Measurements from ENCODE around the gene MACROD2.
A peak's percentile ranks its signal among the peaks of the same experiment; 100 is the strongest.

MACROD2 gene

GRCh38 chr20:15812696-15813095 lies 1817.4 kb downstream of the MACROD2 start:
- no peak for DNase-seq

GRCh38 chr20:15814360-15814759 lies 1819.0 kb downstream of the MACROD2 start:
- peak; percentile 6 for DNase-seq

GRCh38 chr20:15814911-15815310 lies 1819.6 kb downstream of the MACROD2 start:
- DNase-seq, result peak; percentile 9

- DNase-seq, result no peak
These were observed 1822.0 kb downstream of the MACROD2 start for GRCh38 chr20:15817351-15817750.

- peak; percentile 98 for DNase-seq
These were observed 1823.3 kb downstream of the MACROD2 start for GRCh38 chr20:15818651-15819071.

- DNase-seq, result no peak
These were observed 1828.4 kb downstream of the MACROD2 start for GRCh38 chr20:15823718-15824117.

GRCh38 chr20:15827628-15828027 lies 1832.3 kb downstream of the MACROD2 start:
- no peak for DNase-seq

- DNase-seq, result no peak
These were observed 1835.9 kb downstream of the MACROD2 start for GRCh38 chr20:15831201-15831600.

- DNase-seq, result no peak
These were observed 1837.2 kb downstream of the MACROD2 start for GRCh38 chr20:15832512-15832911.

- peak; percentile 43 for DNase-seq
These were observed 1839.5 kb downstream of the MACROD2 start for GRCh38 chr20:15834857-15835256.

- no peak for DNase-seq
These were observed 1840.5 kb downstream of the MACROD2 start for GRCh38 chr20:15835811-15836210.

- DNase-seq, result no peak
These were observed 1841.3 kb downstream of the MACROD2 start for GRCh38 chr20:15836634-15837033.

- DNase-seq, result no peak
These were observed 1842.2 kb downstream of the MACROD2 start for GRCh38 chr20:15837563-15837962.

GRCh38 chr20:15838466-15838865 lies 1843.2 kb downstream of the MACROD2 start:
- no peak for DNase-seq

- no peak for DNase-seq
These were observed 1845.5 kb downstream of the MACROD2 start for GRCh38 chr20:15840636-15841301.

GRCh38 chr20:15842872-15843271 lies 1847.6 kb downstream of the MACROD2 start:
- peak; percentile 44 for DNase-seq

GRCh38 chr20:15843777-15844176 lies 1848.5 kb downstream of the MACROD2 start:
- DNase-seq, result no peak

- DNase-seq, result no peak
These were observed 1852.0 kb downstream of the MACROD2 start for GRCh38 chr20:15847196-15847784.

- no peak for DNase-seq
These were observed 1852.8 kb downstream of the MACROD2 start for GRCh38 chr20:15848126-15848525.

- DNase-seq, result no peak
These were observed 1853.8 kb downstream of the MACROD2 start for GRCh38 chr20:15848995-15849610.

GRCh38 chr20:15851576-15852215 lies 1856.4 kb downstream of the MACROD2 start:
- DNase-seq, result no peak

GRCh38 chr20:15854911-15855310 lies 1859.6 kb downstream of the MACROD2 start:
- DNase-seq, result no peak

GRCh38 chr20:15857173-15857784 lies 1862.0 kb downstream of the MACROD2 start:
- DNase-seq, result peak; percentile 38

All from DMS53 (cell line).